IPS-15b (cell line): ENCODE results near the gene MINDY1.

Experiments used
- H3K27me3 ChIP-seq: one replicate; pipeline ENCODE4 v1.6.1; 2013; ENCODE audit warnings: low read length; ENCODE audit not compliant: control insufficient read depth, insufficient read depth
- H3K36me3 ChIP-seq: one replicate; pipeline ENCODE4 v1.6.1; 2013; ENCODE audit warnings: low read length; ENCODE audit not compliant: control insufficient read depth, insufficient read depth
- H3K4me1 ChIP-seq: one replicate; pipeline ENCODE4 v1.6.1; 2013; ENCODE audit warnings: mild to moderate bottlenecking, low read length; ENCODE audit not compliant: control insufficient read depth, insufficient read depth
- H3K4me3 ChIP-seq: one replicate; pipeline ENCODE4 v1.5.1; 2013; ENCODE audit warnings: low read depth, low read length
- H3K9ac ChIP-seq: one replicate; pipeline ENCODE4 v1.6.1; 2013; ENCODE audit warnings: low read depth, mild to moderate bottlenecking, low read length
- H3K9me3 ChIP-seq: one replicate; pipeline ENCODE4 v1.6.1; 2013; ENCODE audit warnings: mild to moderate bottlenecking, low read length; ENCODE audit not compliant: control insufficient read depth, insufficient read depth

Gene MINDY1

GRCh38 chr1:151009674-151010345 lies 3.1 kb upstream of the MINDY1 start:
- Histone ChIP-seq H3K4me1 (peaks cover 15% of the 10 kb centered on the region), H3K36me3 (no peaks in the 10 kb centered on the region), H3K9me3 (no peaks in the 10 kb centered on the region), H3K4me3 (no peak overlapping the region), H3K27me3 (no peaks in the 10 kb centered on the region), H3K9ac (no peak overlapping the region)

- Histone ChIP-seq H3K4me1 (peaks cover 15% of the 10 kb centered on the region), H3K9me3 (no peaks in the 10 kb centered on the region), H3K9ac (peak overlapping the region; percentile 85), H3K27me3 (no peaks in the 10 kb centered on the region), H3K36me3 (no peaks in the 10 kb centered on the region), H3K4me3 (peak overlapping the region; percentile 99)
Observed at GRCh38 chr1:151009206-151009587, 2.5 kb upstream of the MINDY1 start.

GRCh38 chr1:151008244-151009205 lies 1.8 kb upstream of the MINDY1 start, which contains the start of gene PRUNE1:
TSS of gene PRUNE1 (plus strand) at chr1:151008449. CDS start at chr1:151008633, 184 bp downstream.
- Histone ChIP-seq H3K4me3 (peak within 1 kb of the TSS; percentile 99), H3K4me1 (peaks cover 15% of the 10 kb centered on the region)

DNA sequence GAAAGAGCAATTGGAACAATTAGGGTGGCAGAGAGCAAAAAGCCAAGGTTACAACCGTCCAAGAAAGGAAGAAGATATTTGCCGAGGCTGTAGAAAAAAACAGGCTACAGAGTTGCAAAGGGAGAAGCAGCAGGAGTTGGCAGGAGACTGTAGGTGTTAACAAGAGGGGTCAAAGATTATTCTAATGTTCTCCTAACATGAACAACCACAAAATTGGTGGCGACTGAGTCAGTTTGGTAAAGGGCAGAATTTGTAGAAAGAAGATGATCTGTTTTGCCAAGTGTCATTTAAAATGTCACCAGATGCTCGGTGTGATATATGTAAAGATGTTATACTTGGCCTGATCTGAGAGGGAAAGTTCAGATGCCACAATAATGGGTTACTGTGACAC lies 1.1 kb upstream of the MINDY1 start:
- Histone ChIP-seq H3K4me3 (peak overlapping the region; percentile 99), H3K4me1 (peaks cover 15% of the 10 kb centered on the region), H3K9ac (no peak overlapping the region), H3K27me3 (no peaks in the 10 kb centered on the region), H3K9me3 (no peaks in the 10 kb centered on the region), H3K36me3 (no peaks in the 10 kb centered on the region)

More at GRCh38 chr1:151008244-151009205, 1.8 kb upstream of the MINDY1 start, which contains the start of gene PRUNE1:
- Histone ChIP-seq H3K9ac (peak within 1 kb of the TSS; percentile 85), H3K9me3 (no peaks in the 10 kb centered on the region), H3K27me3 (no peaks in the 10 kb centered on the region), H3K36me3 (no peaks in the 10 kb centered on the region)

GRCh38 chr1:151005729-151006319 lies 878 bp downstream of the MINDY1 start:
- H3K4me1 ChIP-seq = peaks cover 15% of the 10 kb centered on the region

GRCh38 chr1:151003180-151003579 lies 3.5 kb downstream of the MINDY1 start:
- H3K36me3 ChIP-seq = no peaks in the 10 kb centered on the region
- H3K4me3 ChIP-seq = no peak overlapping the region
- no peaks in the 10 kb centered on the region for H3K27me3 ChIP-seq
- no peak overlapping the region for H3K9ac ChIP-seq
- H3K4me1 ChIP-seq = peaks cover 10% of the 10 kb centered on the region
- no peaks in the 10 kb centered on the region for H3K9me3 ChIP-seq

More at GRCh38 chr1:151005729-151006319, 878 bp downstream of the MINDY1 start:
- Histone ChIP-seq H3K9me3 (no peaks in the 10 kb centered on the region), H3K27me3 (no peaks in the 10 kb centered on the region), H3K36me3 (no peaks in the 10 kb centered on the region), H3K9ac (no peak overlapping the region), H3K4me3 (peak overlapping the region; percentile 47)

DNA sequence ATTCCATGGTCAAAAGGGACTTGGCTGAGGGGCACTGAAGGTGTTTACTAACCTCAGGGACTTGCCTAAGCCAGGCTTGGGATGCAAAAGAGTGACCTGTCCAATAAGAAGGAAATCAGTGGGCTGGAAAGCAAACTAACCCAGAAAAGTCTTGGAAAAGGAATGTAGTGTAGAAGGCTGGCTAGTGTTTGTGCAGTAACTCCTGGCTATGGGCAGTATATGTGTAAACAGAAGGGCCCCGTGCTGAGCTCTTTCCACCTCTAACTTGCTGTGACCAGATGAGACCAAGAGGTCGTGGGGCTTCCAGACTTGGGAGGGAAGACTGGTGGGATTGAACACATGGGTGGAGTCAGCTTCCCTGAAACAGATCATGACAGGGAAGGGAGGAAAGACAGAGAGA lies 4.1 kb downstream of the MINDY1 start:
- H3K4me3 ChIP-seq = no peak overlapping the region
- H3K9me3 ChIP-seq = no peaks in the 10 kb centered on the region
- H3K36me3 ChIP-seq = peaks cover 2% of the 10 kb centered on the region
- H3K4me1 ChIP-seq = peaks cover 7% of the 10 kb centered on the region
- no peaks in the 10 kb centered on the region for H3K27me3 ChIP-seq
- H3K9ac ChIP-seq = no peak overlapping the region

DNA sequence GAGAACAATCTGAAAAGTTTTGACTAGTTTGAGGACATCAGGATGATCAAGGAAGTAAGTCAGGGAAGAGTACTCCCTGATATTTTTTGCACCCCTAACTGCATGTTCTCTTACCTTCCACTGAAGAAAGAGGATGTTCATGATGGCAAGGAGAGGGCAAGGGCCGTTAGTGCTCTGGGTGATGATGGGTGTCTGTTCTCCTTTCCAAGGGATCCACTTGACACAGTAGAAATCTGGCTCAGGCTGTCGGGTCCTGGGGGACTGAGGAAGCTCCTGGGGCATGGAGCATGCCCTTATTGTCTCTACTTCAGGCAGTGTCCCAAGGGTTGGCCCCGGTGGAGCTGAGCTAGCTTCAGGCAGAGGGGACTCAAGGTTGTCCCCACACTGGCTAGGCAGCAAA lies 4.7 kb downstream of the MINDY1 start:
- no peaks in the 10 kb centered on the region for H3K27me3 ChIP-seq

GRCh38 chr1:151001602-151002001 lies 5.1 kb downstream of the MINDY1 start:
- Histone ChIP-seq H3K9me3 (no peaks in the 10 kb centered on the region), H3K4me1 (peaks cover 5% of the 10 kb centered on the region), H3K9ac (no peak overlapping the region), H3K36me3 (peaks cover 2% of the 10 kb centered on the region), H3K27me3 (no peaks in the 10 kb centered on the region), H3K4me3 (no peak overlapping the region)

More for the DNA sequence above, 4.7 kb downstream of the MINDY1 start:
- Histone ChIP-seq H3K9me3 (no peaks in the 10 kb centered on the region), H3K4me1 (peaks cover 5% of the 10 kb centered on the region), H3K36me3 (peaks cover 2% of the 10 kb centered on the region), H3K9ac (no peak overlapping the region), H3K4me3 (no peak overlapping the region)

GRCh38 chr1:151000408-151000807 lies 6.3 kb downstream of the MINDY1 start:
- H3K9me3 ChIP-seq = no peaks in the 10 kb centered on the region
- H3K4me1 ChIP-seq = peaks cover 3% of the 10 kb centered on the region
- H3K4me3 ChIP-seq = no peak overlapping the region
- H3K9ac ChIP-seq = no peak overlapping the region
- H3K27me3 ChIP-seq = no peaks in the 10 kb centered on the region
- peaks cover 2% of the 10 kb centered on the region for H3K36me3 ChIP-seq

DNA sequence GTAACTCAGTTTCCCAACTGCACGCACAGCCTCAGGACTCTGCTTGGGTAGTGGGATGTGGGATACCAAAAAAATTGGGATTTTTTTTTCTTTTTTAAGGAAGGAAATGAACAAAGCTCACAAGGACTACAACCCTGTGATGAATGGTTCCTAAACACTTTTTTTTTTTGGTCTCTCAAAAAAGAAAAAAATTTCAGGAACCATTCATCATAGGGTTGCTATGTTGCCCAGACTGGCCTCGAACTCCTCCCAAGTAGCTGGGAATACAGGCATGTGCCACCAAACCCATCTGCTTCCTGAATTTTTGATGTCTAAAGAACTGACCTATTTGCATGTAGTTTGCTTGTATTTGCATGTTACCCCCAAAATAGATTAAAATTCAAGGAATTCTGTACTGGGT lies 6.8 kb downstream of the MINDY1 start:
- peaks cover 4% of the 10 kb centered on the region for H3K36me3 ChIP-seq
- no peaks in the 10 kb centered on the region for H3K9me3 ChIP-seq
- no peak overlapping the region for H3K9ac ChIP-seq
- H3K27me3 ChIP-seq = no peaks in the 10 kb centered on the region
- H3K4me1 ChIP-seq = peaks cover 3% of the 10 kb centered on the region
- no peak overlapping the region for H3K4me3 ChIP-seq
